ENCODE measurements around the gene MGRN1.
A peak's percentile ranks its signal among the peaks of the same experiment; 100 is the strongest.

Gene MGRN1

GRCh38 chr16:4625560-4626159 is 1.0 kb downstream of the MGRN1 start:
- DNase-seq = no peak

- no peak for DNase-seq
Measured at GRCh38 chr16:4626396-4626795, 1.8 kb downstream of the MGRN1 start.

GRCh38 chr16:4628283-4628682 is 3.7 kb downstream of the MGRN1 start:
- no peak for DNase-seq

GRCh38 chr16:4631444-4631843 is 6.8 kb downstream of the MGRN1 start:
- DNase-seq = no peak

GRCh38 chr16:4633910-4634635 is 9.4 kb downstream of the MGRN1 start:
- DNase-seq = no peak

GRCh38 chr16:4634768-4635167 is 10.1 kb downstream of the MGRN1 start:
- no peak for DNase-seq

GRCh38 chr16:4636196-4636595 is 11.6 kb downstream of the MGRN1 start:
- no peak for DNase-seq

GRCh38 chr16:4637501-4638166 is 13.0 kb downstream of the MGRN1 start:
- DNase-seq = no peak

- no peak for DNase-seq
Measured at GRCh38 chr16:4639899-4640509, 15.4 kb downstream of the MGRN1 start.

GRCh38 chr16:4640572-4641305 is 16.1 kb downstream of the MGRN1 start:
- no peak for DNase-seq

- no peak for DNase-seq
Measured at GRCh38 chr16:4641306-4641687, 16.7 kb downstream of the MGRN1 start.

- no peak for DNase-seq
Measured at GRCh38 chr16:4641895-4642294, 17.3 kb downstream of the MGRN1 start.

GRCh38 chr16:4646773-4647643 is 22.4 kb downstream of the MGRN1 start:
- no peak for DNase-seq

- DNase-seq = no peak
Measured at GRCh38 chr16:4647644-4647980, 23.0 kb downstream of the MGRN1 start.

- no peak for DNase-seq
Measured at GRCh38 chr16:4648917-4649316, 24.3 kb downstream of the MGRN1 start.

GRCh38 chr16:4649744-4650442 is 25.3 kb downstream of the MGRN1 start:
- no peak for DNase-seq

- peak; percentile 41 to 60 (median 56) for DNase-seq
Measured at GRCh38 chr16:4650443-4651074, 25.9 kb downstream of the MGRN1 start.

GRCh38 chr16:4651827-4652226 is 27.2 kb downstream of the MGRN1 start:
- no peak for DNase-seq

GRCh38 chr16:4652561-4652960 is 27.9 kb downstream of the MGRN1 start:
- DNase-seq = no peak

- DNase-seq = no peak
Measured at GRCh38 chr16:4654011-4654963, 29.7 kb downstream of the MGRN1 start.

All from activated CD4-positive, CD25-positive, alpha-beta regulatory T cell (primary cell).